ENCODE data around the gene SIGLEC12. TPM values are rescaled to one million over a fixed set of nuclear protein-coding genes. Genes with fewer than 3 reads are reported as not detected.

Gene SIGLEC12
- total RNA-seq, 3 donors from 2014 or later (not counting 1 experiment from before 2014, with no cell fraction given), result 0.50 to 0.57 TPM; not detected in 1

DNA sequence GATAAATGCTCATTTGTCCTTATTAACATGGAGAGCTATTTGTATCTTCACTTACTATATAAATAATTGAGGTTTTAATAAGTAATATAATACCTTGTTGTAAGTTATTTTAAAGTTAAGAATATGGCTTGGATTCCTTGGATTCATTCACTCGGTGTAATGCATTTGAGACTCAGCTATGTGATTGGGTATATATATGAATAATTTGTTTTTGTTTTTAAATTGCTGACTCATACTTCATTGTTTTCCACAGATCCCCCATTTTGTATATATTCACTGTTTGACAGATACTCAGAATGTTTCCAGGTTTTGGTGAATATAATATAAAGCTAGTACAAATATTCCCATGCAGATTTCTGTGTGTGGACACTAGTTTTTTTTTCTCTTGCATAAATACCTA lies 30.1 kb downstream of the SIGLEC12 start:
- Mint-ChIP-seq H3K4me1 (peaks cover 0 to 7% of the 10 kb centered on the region in 2 donors), H3K27me3 (ENCODE audit: low read depth in 2 of 2) (peaks cover 8 to 40% of the 10 kb centered on the region in 2 donors)
- no CpG with 5 or more reads among the region's 1 CpG for WGBS (ENCODE audit: insufficient coverage)

DNA sequence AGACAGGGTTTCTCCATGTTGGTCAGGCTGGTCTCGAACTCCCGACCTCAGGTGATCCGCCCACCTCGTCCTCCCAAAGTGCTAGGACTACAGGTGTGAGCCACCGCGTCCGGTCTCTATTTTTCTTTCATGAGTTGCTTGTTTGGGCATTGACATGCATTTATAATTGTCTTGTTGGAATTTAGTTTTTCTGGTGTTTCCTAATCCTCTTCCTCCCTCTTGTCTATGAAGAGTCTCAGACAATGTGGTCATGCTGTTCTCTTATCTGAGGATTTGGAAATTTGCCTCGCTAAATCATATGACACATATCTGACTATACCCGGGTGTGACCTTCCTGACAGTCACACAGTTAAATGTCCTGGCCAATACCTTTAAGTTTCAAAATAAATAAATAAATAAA lies 30.6 kb downstream of the SIGLEC12 start:
- Mint-ChIP-seq H3K9me3 (no peaks in the 10 kb centered on the region), H3K27ac (no peak overlapping the region), H3K36me3 (no peaks in the 10 kb centered on the region), H3K27me3 (ENCODE audit: low read depth in 2 of 2) (peaks cover 8 to 41% of the 10 kb centered on the region in 2 donors), H3K4me3 (no peak overlapping the region), H3K4me1 (peaks cover 0 to 7% of the 10 kb centered on the region in 2 donors)
- Histone ChIP-seq H3K27ac (ENCODE audit: low read length) (no peak overlapping the region), H3K36me3 (ENCODE audit: control insufficient read depth, insufficient read depth, low read length) (no peaks in the 10 kb centered on the region), H3K4me3 (ENCODE audit: low read length) (no peak overlapping the region), H3K4me1 (ENCODE audit: control insufficient read depth, insufficient read depth, low read length) (no peaks in the 10 kb centered on the region), H3K27me3 (ENCODE audit: control insufficient read depth, insufficient read depth, low read length) (peaks cover 2% of the 10 kb centered on the region), H3K9me3 (ENCODE audit: control insufficient read depth, insufficient read depth, low read length) (no peaks in the 10 kb centered on the region)
- TF ChIP-seq, protein P1, sequence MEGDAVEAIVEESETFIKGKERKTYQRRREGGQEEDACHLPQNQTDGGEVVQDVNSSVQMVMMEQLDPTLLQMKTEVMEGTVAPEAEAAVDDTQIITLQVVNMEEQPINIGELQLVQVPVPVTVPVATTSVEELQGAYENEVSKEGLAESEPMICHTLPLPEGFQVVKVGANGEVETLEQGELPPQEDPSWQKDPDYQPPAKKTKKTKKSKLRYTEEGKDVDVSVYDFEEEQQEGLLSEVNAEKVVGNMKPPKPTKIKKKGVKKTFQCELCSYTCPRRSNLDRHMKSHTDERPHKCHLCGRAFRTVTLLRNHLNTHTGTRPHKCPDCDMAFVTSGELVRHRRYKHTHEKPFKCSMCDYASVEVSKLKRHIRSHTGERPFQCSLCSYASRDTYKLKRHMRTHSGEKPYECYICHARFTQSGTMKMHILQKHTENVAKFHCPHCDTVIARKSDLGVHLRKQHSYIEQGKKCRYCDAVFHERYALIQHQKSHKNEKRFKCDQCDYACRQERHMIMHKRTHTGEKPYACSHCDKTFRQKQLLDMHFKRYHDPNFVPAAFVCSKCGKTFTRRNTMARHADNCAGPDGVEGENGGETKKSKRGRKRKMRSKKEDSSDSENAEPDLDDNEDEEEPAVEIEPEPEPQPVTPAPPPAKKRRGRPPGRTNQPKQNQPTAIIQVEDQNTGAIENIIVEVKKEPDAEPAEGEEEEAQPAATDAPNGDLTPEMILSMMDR (IDR thresholded peaks at IDR 0.05), result no peak
- ATAC-seq (no peak), DNase-seq (no peak)
- intact Hi-C loops (cut with micrococcal nuclease), result loop anchor here (5.0 kb wide), 2 partner anchors 49 to 166 kb away; no protein-coding TSS in a partner anchor
- whole genome bisulfite sequencing (ENCODE audit: insufficient coverage), result 81% methylated on average over 9 of the region's 9 CpGs

More for the DNA sequence above, 30.1 kb downstream of the SIGLEC12 start:
- Histone ChIP-seq H3K9me3 (ENCODE audit: control insufficient read depth, insufficient read depth, low read length) (no peaks in the 10 kb centered on the region), H3K27ac (ENCODE audit: low read length) (no peak overlapping the region), H3K36me3 (ENCODE audit: control insufficient read depth, insufficient read depth, low read length) (no peaks in the 10 kb centered on the region), H3K4me1 (ENCODE audit: control insufficient read depth, insufficient read depth, low read length) (no peaks in the 10 kb centered on the region), H3K27me3 (ENCODE audit: control insufficient read depth, insufficient read depth, low read length) (no peaks in the 10 kb centered on the region), H3K4me3 (ENCODE audit: low read length) (no peak overlapping the region)
- no peak overlapping the region for H3K4me3 Mint-ChIP-seq
- H3K36me3 Mint-ChIP-seq, result no peaks in the 10 kb centered on the region
- H3K27ac Mint-ChIP-seq, result no peak overlapping the region
- H3K9me3 Mint-ChIP-seq, result no peaks in the 10 kb centered on the region
- ATAC-seq (no peak), DNase-seq (no peak)
- TF ChIP-seq, protein P1 (IDR thresholded peaks at IDR 0.05), result no peak
- intact Hi-C loops (cut with micrococcal nuclease), result loop anchor here (5.0 kb wide), 2 partner anchors 49 to 166 kb away; no protein-coding TSS in a partner anchor

DNA sequence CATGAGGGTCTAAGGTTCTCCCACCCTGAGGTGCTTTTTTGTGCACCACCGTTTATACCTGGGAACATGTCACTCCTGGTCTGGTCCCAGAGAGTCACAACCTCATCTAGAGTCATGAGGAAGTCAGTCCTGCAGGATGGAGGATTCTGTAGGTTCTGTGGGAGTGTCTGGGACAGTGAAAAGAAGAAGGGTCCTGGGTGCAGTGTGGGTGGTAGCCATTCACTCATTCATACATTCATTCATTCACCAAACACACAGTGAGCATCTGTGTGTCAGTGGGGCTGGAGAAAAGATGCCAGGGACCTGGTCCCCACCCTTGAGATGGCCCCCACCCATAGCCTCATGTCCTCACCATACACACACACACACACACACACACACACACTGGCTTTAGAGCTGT lies 32.0 kb downstream of the SIGLEC12 start:
- no peak overlapping the region for H3K4me3 Mint-ChIP-seq
- H3K9me3 Mint-ChIP-seq, result no peaks in the 10 kb centered on the region
- ATAC-seq, result no peak
- DNase-seq, result no peak
- no peak overlapping the region for H3K27ac Mint-ChIP-seq
- H3K27me3 Mint-ChIP-seq (ENCODE audit: low read depth in 2 of 2), result peaks cover 14 to 50% of the 10 kb centered on the region in 2 donors
- peaks cover 0 to 7% of the 10 kb centered on the region in 2 donors for H3K4me1 Mint-ChIP-seq
- Histone ChIP-seq H3K9me3 (ENCODE audit: control insufficient read depth, insufficient read depth, low read length) (no peaks in the 10 kb centered on the region), H3K4me1 (ENCODE audit: control insufficient read depth, insufficient read depth, low read length) (no peaks in the 10 kb centered on the region), H3K4me3 (ENCODE audit: low read length) (no peak overlapping the region), H3K36me3 (ENCODE audit: control insufficient read depth, insufficient read depth, low read length) (no peaks in the 10 kb centered on the region), H3K27ac (ENCODE audit: low read length) (no peak overlapping the region), H3K27me3 (ENCODE audit: control insufficient read depth, insufficient read depth, low read length) (peaks cover 4% of the 10 kb centered on the region)
- intact Hi-C loops (cut with micrococcal nuclease), result loop anchor here (5.0 kb wide), 2 partner anchors 47 to 168 kb away; no protein-coding TSS in a partner anchor
- TF ChIP-seq, protein P1 (IDR thresholded peaks at IDR 0.05), result no peak
- no peaks in the 10 kb centered on the region for H3K36me3 Mint-ChIP-seq
- WGBS (ENCODE audit: insufficient coverage), result 85% methylated on average over 1 of the region's 1 CpG

DNA sequence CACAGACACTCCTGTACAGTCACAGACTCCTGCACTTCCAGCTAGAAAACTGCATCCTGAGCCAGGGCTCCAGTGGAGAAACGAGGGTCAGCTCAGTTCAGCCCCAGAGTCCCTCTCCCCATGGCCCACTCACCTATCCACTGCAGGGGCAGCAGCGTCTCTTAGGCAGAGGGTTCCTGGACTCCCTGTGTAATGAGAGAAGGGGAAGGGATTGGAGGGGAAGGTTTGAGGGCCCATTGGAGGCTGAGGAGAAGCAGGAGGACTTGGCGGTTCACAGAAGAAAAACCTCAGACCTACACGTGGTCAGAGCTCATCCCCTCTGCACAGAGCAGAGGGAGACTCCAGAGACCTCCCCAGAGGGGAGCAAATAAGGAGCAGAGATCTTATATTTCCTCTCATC lies 32.4 kb downstream of the SIGLEC12 start:
- H3K9me3 Mint-ChIP-seq, result no peaks in the 10 kb centered on the region
- H3K27ac Mint-ChIP-seq, result no peak overlapping the region
- H3K4me1 ChIP-seq (ENCODE audit: control insufficient read depth, insufficient read depth, low read length), result no peaks in the 10 kb centered on the region
- H3K36me3 Mint-ChIP-seq, result no peaks in the 10 kb centered on the region
- H3K9me3 ChIP-seq (ENCODE audit: control insufficient read depth, insufficient read depth, low read length), result no peaks in the 10 kb centered on the region
- H3K27me3 ChIP-seq (ENCODE audit: control insufficient read depth, insufficient read depth, low read length), result peaks cover 4% of the 10 kb centered on the region
- H3K4me3 Mint-ChIP-seq, result no peak overlapping the region
- no peak overlapping the region for H3K4me3 ChIP-seq (ENCODE audit: low read length)
- H3K4me1 Mint-ChIP-seq, result peaks cover 3 to 7% of the 10 kb centered on the region in 2 donors
- peaks cover 14 to 50% of the 10 kb centered on the region in 2 donors for H3K27me3 Mint-ChIP-seq (ENCODE audit: low read depth in 2 of 2)
- H3K36me3 ChIP-seq (ENCODE audit: control insufficient read depth, insufficient read depth, low read length), result no peaks in the 10 kb centered on the region
- DNase-seq, result no peak
- TF ChIP-seq, protein P1 (IDR thresholded peaks at IDR 0.05), result no peak
- ATAC-seq, result no peak
- intact Hi-C loops (cut with micrococcal nuclease), result no loop called here
- no peak overlapping the region for H3K27ac ChIP-seq (ENCODE audit: low read length)
- 39% methylated on average over 3 of the region's 4 CpGs for WGBS (ENCODE audit: insufficient coverage)

Data from natural killer cell (primary cell).